IPS-15b (cell line): ENCODE measurements around the gene NGDN.

Experiments
- H3K27me3 ChIP-seq: one replicate; pipeline ENCODE4 v1.6.1; 2013; ENCODE audit warnings: low read length; ENCODE audit not compliant: control insufficient read depth, insufficient read depth
- H3K36me3 ChIP-seq: one replicate; pipeline ENCODE4 v1.6.1; 2013; ENCODE audit warnings: low read length; ENCODE audit not compliant: control insufficient read depth, insufficient read depth
- H3K4me1 ChIP-seq: one replicate; pipeline ENCODE4 v1.6.1; 2013; ENCODE audit warnings: mild to moderate bottlenecking, low read length; ENCODE audit not compliant: control insufficient read depth, insufficient read depth
- H3K4me3 ChIP-seq: one replicate; pipeline ENCODE4 v1.5.1; 2013; ENCODE audit warnings: low read depth, low read length
- H3K9ac ChIP-seq: one replicate; pipeline ENCODE4 v1.6.1; 2013; ENCODE audit warnings: low read depth, mild to moderate bottlenecking, low read length
- H3K9me3 ChIP-seq: one replicate; pipeline ENCODE4 v1.6.1; 2013; ENCODE audit warnings: mild to moderate bottlenecking, low read length; ENCODE audit not compliant: control insufficient read depth, insufficient read depth

Gene NGDN

GRCh38 chr14:23457587-23458445 lies 11.7 kb upstream of the NGDN start:
- H3K36me3 ChIP-seq = no peaks in the 10 kb centered on the region
- H3K9ac ChIP-seq = no peak overlapping the region
- H3K9me3 ChIP-seq = no peaks in the 10 kb centered on the region
- no peaks in the 10 kb centered on the region for H3K27me3 ChIP-seq
- H3K4me1 ChIP-seq = no peaks in the 10 kb centered on the region
- H3K4me3 ChIP-seq = no peak overlapping the region

DNA sequence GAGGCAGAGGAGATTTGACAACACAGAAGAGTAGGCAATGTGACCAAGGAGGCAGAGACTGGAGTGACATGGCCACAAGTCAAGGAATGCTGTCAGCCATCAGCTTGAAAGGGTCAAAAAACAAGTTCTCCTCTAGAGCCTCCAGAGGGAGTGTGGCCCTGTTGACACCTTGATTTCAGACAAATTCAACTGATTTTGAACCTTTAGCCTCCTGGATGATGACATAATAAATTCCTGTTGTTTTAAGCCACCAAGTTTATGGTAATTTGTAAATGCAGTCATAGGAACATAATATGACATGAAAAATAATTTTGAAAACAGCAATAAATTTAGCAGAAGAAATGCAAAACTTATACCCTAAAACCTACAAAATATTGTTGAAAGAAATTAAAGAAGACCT lies 8.5 kb upstream of the NGDN start:
- Histone ChIP-seq H3K4me1 (no peaks in the 10 kb centered on the region), H3K4me3 (no peak overlapping the region), H3K27me3 (no peaks in the 10 kb centered on the region), H3K9me3 (no peaks in the 10 kb centered on the region), H3K36me3 (no peaks in the 10 kb centered on the region), H3K9ac (no peak overlapping the region)

- no peaks in the 10 kb centered on the region for H3K27me3 ChIP-seq
- H3K9me3 ChIP-seq = no peaks in the 10 kb centered on the region
- no peak overlapping the region for H3K4me3 ChIP-seq
- no peak overlapping the region for H3K9ac ChIP-seq
- H3K4me1 ChIP-seq = no peaks in the 10 kb centered on the region
- H3K36me3 ChIP-seq = no peaks in the 10 kb centered on the region
Observed at GRCh38 chr14:23464700-23465099, 4.8 kb upstream of the NGDN start.

DNA sequence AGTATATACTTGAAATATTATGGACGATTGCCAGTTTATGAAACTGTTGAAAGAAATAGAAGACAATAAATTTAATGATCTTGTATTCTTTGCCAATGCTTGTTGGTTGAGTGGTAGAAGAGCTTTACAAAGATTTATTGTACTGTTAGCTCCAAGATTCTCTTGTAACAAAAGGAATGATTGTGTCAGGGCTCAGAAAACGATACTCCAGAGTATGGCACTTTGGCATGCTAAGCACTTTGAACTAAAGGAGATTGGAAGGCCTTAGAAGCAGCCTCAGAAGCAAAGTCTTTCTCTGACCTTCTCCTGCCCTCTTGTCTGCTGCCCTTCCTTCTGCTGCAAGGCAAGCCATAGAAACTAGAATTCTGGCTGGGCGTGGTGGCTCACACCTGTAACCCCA lies 4.2 kb upstream of the NGDN start:
- no peak overlapping the region for H3K9ac ChIP-seq
- H3K36me3 ChIP-seq = no peaks in the 10 kb centered on the region
- no peaks in the 10 kb centered on the region for H3K27me3 ChIP-seq
- no peaks in the 10 kb centered on the region for H3K9me3 ChIP-seq
- H3K4me3 ChIP-seq = no peak overlapping the region
- no peaks in the 10 kb centered on the region for H3K4me1 ChIP-seq

GRCh38 chr14:23468704-23469126 lies 788 bp upstream of the NGDN start:
- Histone ChIP-seq H3K9me3 (no peaks in the 10 kb centered on the region), H3K4me3 (peak overlapping the region; percentile 99), H3K27me3 (no peaks in the 10 kb centered on the region), H3K36me3 (peaks cover 5% of the 10 kb centered on the region), H3K4me1 (peaks cover 3% of the 10 kb centered on the region), H3K9ac (peak overlapping the region; percentile 84)

DNA sequence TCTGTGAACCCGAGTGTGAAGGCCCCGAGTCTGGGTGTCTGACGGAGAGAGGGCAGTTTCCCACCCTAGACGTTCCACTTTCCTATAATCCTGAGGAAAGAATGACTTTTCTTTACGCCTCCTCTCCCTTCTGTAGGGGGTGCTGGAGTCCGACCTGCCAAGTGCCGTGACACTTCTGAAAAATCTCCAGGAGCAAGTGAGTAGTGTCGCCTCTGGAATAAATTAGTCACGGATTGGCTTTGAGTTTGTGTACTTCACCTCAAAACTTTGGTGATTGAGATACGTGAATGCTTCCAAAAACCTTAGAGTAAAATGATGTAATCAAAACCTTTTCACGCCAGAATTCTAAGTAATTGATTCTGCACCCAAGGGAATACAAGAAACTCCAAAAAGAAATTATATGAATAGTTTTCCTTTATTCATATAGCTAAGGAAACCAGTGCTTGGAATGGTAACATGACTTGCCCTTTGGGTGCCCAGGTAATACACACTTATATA lies 452 bp downstream of the NGDN start:
- Histone ChIP-seq H3K9me3 (no peaks in the 10 kb centered on the region), H3K36me3 (peaks cover 9% of the 10 kb centered on the region), H3K4me1 (peaks cover 3% of the 10 kb centered on the region), H3K27me3 (no peaks in the 10 kb centered on the region), H3K4me3 (peak overlapping the region; percentile 99), H3K9ac (peak overlapping the region; percentile 78)

- no peak overlapping the region for H3K9ac ChIP-seq
- H3K4me1 ChIP-seq = peaks cover 3% of the 10 kb centered on the region
- H3K4me3 ChIP-seq = peak overlapping the region; percentile 99
- peaks cover 18% of the 10 kb centered on the region for H3K36me3 ChIP-seq
- H3K9me3 ChIP-seq = no peaks in the 10 kb centered on the region
- no peaks in the 10 kb centered on the region for H3K27me3 ChIP-seq
Observed at GRCh38 chr14:23470947-23471346, 1.4 kb downstream of the NGDN start.

DNA sequence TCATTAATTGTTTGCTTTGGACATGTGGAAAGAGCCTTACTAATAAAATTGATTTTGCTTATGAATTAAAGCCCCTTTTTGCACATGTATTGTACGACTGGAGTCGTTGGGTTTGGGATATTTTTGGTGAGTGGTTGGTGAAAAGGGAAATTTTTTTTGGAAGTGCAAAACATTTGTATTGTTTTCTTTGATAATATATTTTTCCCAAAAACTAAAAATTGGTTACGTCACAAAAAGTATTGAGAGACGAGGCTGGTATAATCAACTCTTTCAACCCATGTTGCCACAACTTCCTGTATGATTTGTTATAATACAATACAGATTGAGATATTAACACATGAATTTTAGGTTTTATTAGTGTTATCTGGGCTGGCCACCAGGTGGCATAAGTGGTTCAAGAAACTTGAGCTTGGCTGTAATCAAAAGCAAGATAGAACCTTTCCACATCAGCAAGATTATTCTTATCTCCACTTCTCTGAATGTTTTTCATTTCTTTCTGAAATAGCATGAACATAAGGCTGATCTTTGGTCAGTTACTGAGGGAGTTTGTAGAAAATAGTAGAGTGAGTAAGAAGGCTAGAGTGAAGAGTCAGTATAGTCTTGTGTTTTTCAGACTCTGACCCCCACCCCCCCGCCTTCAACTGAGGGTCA lies 8.7 kb downstream of the NGDN start:
- H3K4me1 ChIP-seq = peaks cover 14% of the 10 kb centered on the region
- no peak overlapping the region for H3K9ac ChIP-seq
- peaks cover 29% of the 10 kb centered on the region for H3K36me3 ChIP-seq
- H3K4me3 ChIP-seq = no peak overlapping the region
- no peaks in the 10 kb centered on the region for H3K9me3 ChIP-seq
- no peaks in the 10 kb centered on the region for H3K27me3 ChIP-seq

DNA sequence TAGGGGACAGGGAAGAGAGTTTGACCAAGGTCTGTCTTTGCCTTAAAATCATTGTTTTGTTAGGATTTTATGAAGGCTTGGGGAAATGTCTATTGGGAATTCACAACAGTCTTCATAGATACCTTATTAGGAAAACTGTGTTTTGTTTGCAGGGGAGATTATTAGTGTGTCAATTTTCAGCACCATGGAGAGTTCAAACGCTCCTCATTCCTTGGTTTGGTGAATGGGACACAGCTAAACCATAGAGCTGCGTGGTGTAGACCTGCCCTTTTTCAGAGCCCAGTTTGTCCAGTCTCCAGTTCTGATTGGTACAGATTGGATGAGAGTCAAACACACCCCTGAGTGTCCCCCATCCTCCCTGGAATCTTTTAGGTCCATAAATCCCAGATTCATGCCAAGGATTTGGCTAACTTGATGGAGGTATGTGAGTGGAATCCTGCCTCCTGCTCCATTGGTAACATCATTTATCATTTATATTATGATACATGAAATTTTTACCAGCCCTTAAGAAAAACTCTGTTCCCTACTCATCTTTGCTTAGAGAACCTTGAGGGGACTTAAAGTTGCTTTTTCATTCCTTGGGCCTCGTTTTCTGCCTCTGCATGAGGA lies 12.0 kb downstream of the NGDN start:
- Histone ChIP-seq H3K27me3 (no peaks in the 10 kb centered on the region), H3K4me3 (no peak overlapping the region), H3K9ac (no peak overlapping the region), H3K4me1 (peaks cover 38% of the 10 kb centered on the region), H3K9me3 (no peaks in the 10 kb centered on the region), H3K36me3 (peaks cover 12% of the 10 kb centered on the region)

DNA sequence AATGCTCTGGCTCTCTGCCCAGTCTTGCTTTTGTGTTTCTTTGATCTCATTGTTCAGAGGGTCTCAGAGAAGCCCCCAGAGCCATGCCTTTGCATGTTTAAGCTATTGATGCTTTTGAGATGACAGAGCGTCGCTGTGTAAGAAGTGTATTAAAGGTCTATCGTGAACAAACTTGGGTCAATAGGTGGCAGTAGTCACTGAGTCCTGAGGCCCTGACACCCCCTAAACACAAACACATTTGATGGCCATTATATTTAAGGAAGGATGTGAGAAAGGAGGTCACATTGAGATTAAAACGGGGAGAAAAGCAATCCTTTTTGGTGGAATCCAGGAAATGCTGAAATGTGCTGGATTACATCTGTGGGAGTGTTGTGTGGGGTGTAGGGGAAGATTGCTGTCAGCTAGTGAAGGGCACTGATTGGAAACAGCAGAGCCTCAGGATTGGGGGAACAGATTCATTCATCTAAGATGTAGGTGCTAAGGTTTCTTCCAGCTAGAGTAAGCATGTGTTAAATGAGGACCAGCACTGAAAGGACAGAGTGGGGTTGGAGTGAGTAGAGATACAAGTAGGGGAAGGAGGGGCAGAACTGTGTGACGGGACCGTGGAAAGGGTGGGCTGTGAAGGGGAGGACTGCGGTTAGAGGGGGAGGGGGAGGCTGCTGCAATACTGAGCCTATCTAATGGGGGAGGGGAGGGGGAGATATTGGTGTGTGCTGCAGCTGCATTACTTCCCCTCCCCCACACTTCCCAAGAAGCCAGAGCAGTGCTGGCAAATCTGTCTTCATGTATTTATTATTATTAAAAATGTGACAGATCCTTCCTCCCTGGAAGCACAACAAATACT lies 12.7 kb downstream of the NGDN start:
- peak overlapping the region; percentile 36 for H3K4me3 ChIP-seq
- H3K9ac ChIP-seq = no peak overlapping the region
- peaks cover 38% of the 10 kb centered on the region for H3K4me1 ChIP-seq
- peaks cover 8% of the 10 kb centered on the region for H3K36me3 ChIP-seq
- no peaks in the 10 kb centered on the region for H3K9me3 ChIP-seq
- no peaks in the 10 kb centered on the region for H3K27me3 ChIP-seq

DNA sequence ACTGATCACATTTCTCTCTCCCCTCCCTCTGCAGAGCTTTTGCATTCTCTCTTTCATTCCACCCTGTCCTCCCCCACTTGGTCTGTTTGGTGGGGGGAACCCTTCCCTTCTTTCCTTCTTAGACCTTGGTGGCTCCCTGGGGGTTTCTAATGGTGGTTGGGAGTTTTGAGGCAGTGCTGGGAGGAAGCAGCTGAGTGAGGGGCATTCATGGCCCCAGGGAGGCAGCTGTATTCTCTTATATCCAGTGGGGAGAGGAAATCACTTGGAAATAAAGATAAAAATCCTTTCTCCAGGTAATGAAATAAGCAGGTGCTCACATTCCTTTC lies 13.3 kb downstream of the NGDN start:
- H3K4me1 ChIP-seq = peaks cover 38% of the 10 kb centered on the region
- no peaks in the 10 kb centered on the region for H3K9me3 ChIP-seq
- no peaks in the 10 kb centered on the region for H3K27me3 ChIP-seq
- no peak overlapping the region for H3K9ac ChIP-seq
- H3K36me3 ChIP-seq = peaks cover 3% of the 10 kb centered on the region
- no peak overlapping the region for H3K4me3 ChIP-seq
